IMR-90 (cell line): ENCODE measurements around the gene JAKMIP1. TPM values are rescaled to one million over a fixed set of nuclear protein-coding genes. Genes with fewer than 3 reads are reported as not detected.

Source experiments
- ATAC-seq: fragments of 200-7000 bp; cut with Tn5 transposase; 2 replicates; pipeline ENCODE4 v1.9.1; 2020; ENCODE audit warnings: low read depth, mild to moderate bottlenecking, moderate library complexity
- BruUV-seq: library from RNA; stranded (reverse); fragments of 400-500 nt; replicated peaks from 2 replicates; lab custom pipeline; 2021; lab: Mats Ljungman, UMichigan
- CTCF ChIA-PET: fragments of 300-600 bp; formaldehyde crosslinking; extraction: SDS; loops from one replicate; lab custom pipeline; 2021; ENCODE audit warnings: antibody characterized with exemption; lab: Yijun Ruan, JAX
- POLR2A ChIA-PET: fragments of 300-600 bp; sonication (Branson Sonifier 250); formaldehyde crosslinking; loops from one replicate; lab custom pipeline; 2022; ENCODE audit warnings: antibody characterized with exemption; ENCODE audit not compliant: unreplicated experiment; lab: Charles Lee
- DNase-seq: peaks from one replicate; pipeline ENCODE4 v3.0.0; 2013
- H2AFZ ChIP-seq: replicated peaks from 2 replicates; pipeline ENCODE3; 2013; ENCODE audit warnings: low read length, mild to moderate bottlenecking; ENCODE audit not compliant: poor library complexity
- H2AK5ac ChIP-seq: 2 replicates; pipeline ENCODE4 v1.6.1; 2013; ENCODE audit warnings: low read depth, low read length, inconsistent platforms
- H2AK9ac ChIP-seq: replicated peaks from 2 replicates; pipeline ENCODE3; 2013; ENCODE audit warnings: mild to moderate bottlenecking, low read depth, low read length, moderate library complexity; ENCODE audit not compliant: poor library complexity
- H2BK120ac ChIP-seq: 2 replicates; pipeline ENCODE4 v1.6.1; 2013; ENCODE audit warnings: low read depth, low read length, inconsistent platforms
- H2BK15ac ChIP-seq: 3 replicates; pipeline ENCODE4 v1.6.1; 2013; ENCODE audit warnings: low read depth, low read length, inconsistent platforms
- H2BK20ac ChIP-seq: 2 replicates; pipeline ENCODE4 v1.6.1; 2013; ENCODE audit warnings: low read depth, mild to moderate bottlenecking, inconsistent platforms, low read length, moderate library complexity
- H2BK5ac ChIP-seq: 2 replicates; pipeline ENCODE4 v1.6.1; 2013; ENCODE audit warnings: mild to moderate bottlenecking, low read depth, low read length, inconsistent platforms; ENCODE audit not compliant: poor library complexity, severe bottlenecking
- H3K14ac ChIP-seq: replicated peaks from 2 replicates; pipeline ENCODE4 v1.6.1; 2013; ENCODE audit warnings: low read depth, low read length, inconsistent platforms
- H3K18ac ChIP-seq: 2 replicates; pipeline ENCODE4 v1.6.1; 2013; ENCODE audit warnings: low read depth, low read length, control low read depth
- H3K23ac ChIP-seq: 2 replicates; pipeline ENCODE4 v1.6.1; 2013; ENCODE audit warnings: low read depth, low read length, inconsistent platforms
- H3K27ac ChIP-seq: 2 replicates; pipeline ENCODE4 v1.5.1; 2013; ENCODE audit warnings: mild to moderate bottlenecking, control low read depth, low read length; ENCODE audit not compliant: insufficient read depth
- H3K27me3 ChIP-seq: 2 replicates; pipeline ENCODE4 v1.6.1; 2013; ENCODE audit warnings: low read length; ENCODE audit not compliant: control insufficient read depth, insufficient read depth
- H3K36me3 ChIP-seq: 2 replicates; pipeline ENCODE4 v1.6.1; 2013; ENCODE audit warnings: low read length, mixed read lengths; ENCODE audit not compliant: control insufficient read depth, insufficient read depth
- H3K4ac ChIP-seq: 2 replicates; pipeline ENCODE4 v1.6.1; 2013; ENCODE audit warnings: low read depth, low read length, inconsistent platforms
- H3K4me1 ChIP-seq: 2 replicates; pipeline ENCODE4 v1.6.1; 2013; ENCODE audit warnings: low read length, mixed read lengths; ENCODE audit not compliant: control insufficient read depth, insufficient read depth
- H3K4me2 ChIP-seq: 2 replicates; pipeline ENCODE4 v1.6.1; 2013; ENCODE audit warnings: low read depth, mild to moderate bottlenecking, control low read depth, low read length, moderate library complexity
- H3K4me3 ChIP-seq: 2 replicates; pipeline ENCODE4 v1.5.1; 2013; ENCODE audit warnings: low read depth, mild to moderate bottlenecking, control low read depth, low read length, moderate library complexity; ENCODE audit not compliant: insufficient read depth
- H3K56ac ChIP-seq: 2 replicates; pipeline ENCODE4 v1.6.1; 2013; ENCODE audit warnings: low read length, inconsistent platforms; ENCODE audit not compliant: insufficient read depth; ENCODE audit errors: extremely low read depth
- H3K79me1 ChIP-seq, 2 experiments: 2 replicates each; pipeline ENCODE4 v1.6.1; 2013; ENCODE audit warnings: low read length in 2 of 2, inconsistent platforms in 1 of 2, low read depth in 1 of 2
- H3K9ac ChIP-seq: 2 replicates; pipeline ENCODE4 v1.6.1; 2013; ENCODE audit warnings: low read depth, low read length, control low read depth
- H3K9me1 ChIP-seq: 2 replicates; pipeline ENCODE4 v1.6.1; 2013; ENCODE audit warnings: low read length, inconsistent platforms; ENCODE audit not compliant: insufficient read depth
- H3K9me3 ChIP-seq: 2 replicates; pipeline ENCODE4 v1.6.1; 2013; ENCODE audit warnings: low read length; ENCODE audit not compliant: control insufficient read depth, insufficient read depth
- H4K20me1 ChIP-seq: 2 replicates; pipeline ENCODE4 v1.6.1; 2013; ENCODE audit warnings: low read length, inconsistent platforms; ENCODE audit not compliant: insufficient read depth
- H4K5ac ChIP-seq: 2 replicates; pipeline ENCODE4 v1.6.1; 2013; ENCODE audit warnings: mild to moderate bottlenecking, low read depth, low read length, control low read depth
- H4K8ac ChIP-seq, 2 experiments: 2 replicates each; pipeline ENCODE4 v1.6.1; 2013; ENCODE audit warnings: low read depth in 2 of 2, low read length in 2 of 2, control low read depth in 1 of 2, inconsistent platforms in 1 of 2
- H4K91ac ChIP-seq: 2 replicates; pipeline ENCODE4 v1.6.1; 2013; ENCODE audit warnings: low read depth, low read length, inconsistent platforms; ENCODE audit not compliant: insufficient read depth
- BHLHE40 ChIP-seq: fragments of 150-350 bp; IDR thresholded peaks from 2 replicates; pipeline ENCODE4 v1.6.1; 2016; ENCODE audit warnings: mild to moderate bottlenecking, low read depth, low read length
- CTCF ChIP-seq: conservative IDR thresholded peaks from 2 replicates; pipeline ENCODE4 v1.5.1; 2012; ENCODE audit warnings: mild to moderate bottlenecking, low read depth, low read length, improper control_type of control experiment
- ELK1 ChIP-seq: fragments of 150-350 bp; IDR thresholded peaks from 2 replicates; pipeline ENCODE4 v1.6.1; 2016; ENCODE audit warnings: low read depth, mild to moderate bottlenecking, low read length, moderate library complexity, borderline replicate concordance
- FOS ChIP-seq: fragments of 150-350 bp; IDR thresholded peaks from 2 replicates; pipeline ENCODE4 v1.6.1; 2016; ENCODE audit warnings: low read depth, low read length
- MAZ ChIP-seq: IDR thresholded peaks from 2 replicates; pipeline ENCODE4 v1.6.1; 2012; ENCODE audit warnings: low read depth, mild to moderate bottlenecking, low read length, improper control_type of control experiment, moderate library complexity, borderline replicate concordance
- MXI1 ChIP-seq: IDR thresholded peaks from 2 replicates; pipeline ENCODE4 v1.6.1; 2012; ENCODE audit warnings: low read depth, mild to moderate bottlenecking, low read length, moderate library complexity, borderline replicate concordance
- POLR2A ChIP-seq: IDR thresholded peaks from 2 replicates; pipeline ENCODE4 v1.6.1; 2012; ENCODE audit warnings: mild to moderate bottlenecking, low read depth, low read length
- RCOR1 ChIP-seq: IDR thresholded peaks from 2 replicates; pipeline ENCODE4 v1.6.1; 2012; ENCODE audit warnings: mild to moderate bottlenecking, low read length, improper control_type of control experiment; ENCODE audit not compliant: insufficient replicate concordance
- RFX5 ChIP-seq: IDR thresholded peaks from 2 replicates; pipeline ENCODE4 v1.8.0; 2012; ENCODE audit warnings: low read depth, mild to moderate bottlenecking, low read length, moderate library complexity
- USF2 ChIP-seq: fragments of 150-350 bp; IDR thresholded peaks from 2 replicates; pipeline ENCODE4 v1.6.1; 2017; ENCODE audit warnings: mild to moderate bottlenecking, antibody characterized with exemption, low read length, low read depth
- WGBS, 2 experiments: methylation state at CpG; one replicate each; pipeline versions ENCODE4 v1.1.5 to v1.1.7; 2013; ENCODE audit warnings: missing lambda C conversion rate in 2 of 2; ENCODE audit not compliant: insufficient read length in 1 of 2; ENCODE audit errors: extremely low coverage in 2 of 2; 5-methylcytosine and 5-hydroxymethylcytosine counted together
- dilution Hi-C: fragments of 300-500 bp; cut with HindIII; formaldehyde crosslinking; loops from one replicate; pipeline ENCODE4 v1.14.3; 2018; ENCODE audit warnings: low sequenced_read_pairs; ENCODE audit not compliant: unreplicated experiment
- in situ Hi-C: fragments of 300-500 bp; cut with MboI; formaldehyde crosslinking; loops from 3 replicates; pipeline ENCODE4 v1.14.3; 2019; ENCODE audit warnings: low sequenced_read_pairs, inconsistent platforms, mixed read lengths
- intact Hi-C: fragments of 100-400 bp; cut with micrococcal nuclease; formaldehyde crosslinking; loops from 2 replicates; pipeline ENCODE4 v1.10.0; 2022
- polyA plus RNA-seq, 3 experiments: library from polyadenylated mRNA; depleted of rRNA; stranded (reverse); fragments of >200 nt; gene quantifications; 2 replicates each; pipeline ENCODE4 v1.2.3, GENCODE V29; 2012; ENCODE audit warnings: low replicate concordance in 1 of 3
- total RNA-seq: library from RNA; depleted of rRNA; stranded (reverse); fragments of >200 nt; gene quantifications from 2 replicates; pipeline ENCODE4 v1.2.3, GENCODE V29; 2012

JAKMIP1 gene
- total and polyA plus RNA-seq, 2 of the 4 experiments (the other 2 are of a cell fraction): not detected

- H3K9me3 ChIP-seq: 0 out of 2 replicates have a peak, but pooled peaks cover 3% of the 10 kb centered on the region
- H2BK120ac ChIP-seq: no peak overlapping the region
- no peak overlapping the region for H3K18ac ChIP-seq
- H2BK15ac ChIP-seq: no peak overlapping the region
- H4K20me1 ChIP-seq: no peaks in the 10 kb centered on the region
- H3K23ac ChIP-seq: no peak overlapping the region
- H3K27ac ChIP-seq: no peak overlapping the region
- H3K27me3 ChIP-seq: no peaks in the 10 kb centered on the region
- ChIA-PET CTCF (interaction anchor here (1.1 to 1.3 kb wide), 2 partner anchors 11 kb away, joined by 5 read pairs; no protein-coding TSS in a partner anchor), POLR2A (no interaction called here)
- no peaks in the 10 kb centered on the region for H3K9me1 ChIP-seq
- H3K4me1 ChIP-seq: no peaks in the 10 kb centered on the region
- H4K91ac ChIP-seq: no peak overlapping the region
- H2BK20ac ChIP-seq: no peak overlapping the region
- TF ChIP-seq BHLHE40 (no peak), RCOR1 (no peak), MXI1 (no peak), POLR2A (no peak), CTCF (no peak), USF2 (no peak), MAZ (no peak), FOS (no peak), ELK1 (no peak), RFX5 (no peak)
- H3K14ac ChIP-seq: no peak overlapping the region
- no TSS peak for BruUV-seq
- intact Hi-C loops (no loop called here), dilution Hi-C loops (no loop called here), in situ Hi-C loops (no loop called here)
- 60% methylated on average over 6 of the region's 19 CpGs; no CpG with 5 or more reads in 1 of the 2 experiments for WGBS, 2 experiments
- H2AK9ac ChIP-seq: no peak overlapping the region
- H2AK5ac ChIP-seq: no peak overlapping the region
- H4K5ac ChIP-seq: no peak overlapping the region
- no peak overlapping the region for H3K4ac ChIP-seq
- no peaks in the 10 kb centered on the region for H3K79me1 ChIP-seq
- no peaks in the 10 kb centered on the region for H3K36me3 ChIP-seq
- H2AFZ ChIP-seq: no peak overlapping the region
- no peak overlapping the region for H3K56ac ChIP-seq
- ATAC-seq (no peak), DNase-seq (no peak)
- H4K8ac ChIP-seq: no peak overlapping the region
- H3K9ac ChIP-seq: no peak overlapping the region
- no peak overlapping the region for H3K4me3 ChIP-seq
- no peak overlapping the region for H3K4me2 ChIP-seq
- no peak overlapping the region for H2BK5ac ChIP-seq
These were observed 191.5 kb downstream of the JAKMIP1 start for GRCh38 chr4:6008766-6009385.
